Hepatocyte (in vitro differentiated cells): Measurements from ENCODE around the gene COL6A3.

Experiments
- EZH2 ChIP-seq: fragments of 200-600 bp; sonication (generic); IDR thresholded peaks from 2 replicates; pipeline ENCODE4 v1.6.1; 2016; ENCODE audit warnings: antibody characterized with exemption, mild to moderate bottlenecking, borderline replicate concordance
- EZH2phosphoT487 ChIP-seq: fragments of 200-600 bp; sonication (generic); IDR thresholded peaks from one replicate; pipeline ENCODE4 v1.6.1; 2018; ENCODE audit warnings: antibody characterized with exemption, mild to moderate bottlenecking, low read depth, moderate library complexity; ENCODE audit not compliant: unreplicated experiment, severe bottlenecking
- TF ChIP-seq, protein P1 (sequence below): fragments of 200-600 bp; sonication (generic); IDR thresholded peaks from 2 replicates; pipeline ENCODE4 v1.5.1; 2016; ENCODE audit warnings: antibody characterized with exemption, mild to moderate bottlenecking; ENCODE audit not compliant: poor library complexity

GRCh38 chr2:237431372-237431771 lies 17.4 kb upstream of the COL6A3 start:
- TF ChIP-seq, protein P1, sequence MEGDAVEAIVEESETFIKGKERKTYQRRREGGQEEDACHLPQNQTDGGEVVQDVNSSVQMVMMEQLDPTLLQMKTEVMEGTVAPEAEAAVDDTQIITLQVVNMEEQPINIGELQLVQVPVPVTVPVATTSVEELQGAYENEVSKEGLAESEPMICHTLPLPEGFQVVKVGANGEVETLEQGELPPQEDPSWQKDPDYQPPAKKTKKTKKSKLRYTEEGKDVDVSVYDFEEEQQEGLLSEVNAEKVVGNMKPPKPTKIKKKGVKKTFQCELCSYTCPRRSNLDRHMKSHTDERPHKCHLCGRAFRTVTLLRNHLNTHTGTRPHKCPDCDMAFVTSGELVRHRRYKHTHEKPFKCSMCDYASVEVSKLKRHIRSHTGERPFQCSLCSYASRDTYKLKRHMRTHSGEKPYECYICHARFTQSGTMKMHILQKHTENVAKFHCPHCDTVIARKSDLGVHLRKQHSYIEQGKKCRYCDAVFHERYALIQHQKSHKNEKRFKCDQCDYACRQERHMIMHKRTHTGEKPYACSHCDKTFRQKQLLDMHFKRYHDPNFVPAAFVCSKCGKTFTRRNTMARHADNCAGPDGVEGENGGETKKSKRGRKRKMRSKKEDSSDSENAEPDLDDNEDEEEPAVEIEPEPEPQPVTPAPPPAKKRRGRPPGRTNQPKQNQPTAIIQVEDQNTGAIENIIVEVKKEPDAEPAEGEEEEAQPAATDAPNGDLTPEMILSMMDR = no peak
- TF ChIP-seq EZH2 (no peak), EZH2phosphoT487 (no peak)
